ENCODE measurements around the gene C19orf18.

The C19orf18 gene

GRCh38 chr19:58007285-58007684, 33.0 kb upstream of the C19orf18 start:
- no peak for DNase-seq (ENCODE audit: low read depth, low spot score)
- TF ChIP-seq EZH2 (IDR thresholded peaks at IDR 0.05) (no peak), FOXP2 (optimal IDR thresholded peaks at IDR 0.05; ENCODE audit: control extremely low read depth, extremely low read length, insufficient read depth) (no peak), POLR2AphosphoS5 (IDR thresholded peaks at IDR 0.05; ENCODE audit: borderline replicate concordance, low read depth, low read length) (no peak)
- peaks cover 30% of the 10 kb centered on the region for H3K36me3 ChIP-seq (ENCODE audit: insufficient read depth, low read length)
- H3K9me3 ChIP-seq (ENCODE audit: low read depth, low read length) = peaks cover 11% of the 10 kb centered on the region
- H3K4me3 ChIP-seq = no peak overlapping the region
- H3K9ac ChIP-seq (ENCODE audit: insufficient read length) = no peak overlapping the region
- no peak overlapping the region for H3K27ac ChIP-seq

GRCh38 chr19:58003174-58003828, 29.0 kb upstream of the C19orf18 start:
- peaks cover 31% of the 10 kb centered on the region for H3K9me3 ChIP-seq (ENCODE audit: low read depth, low read length)
- peaks cover 65% of the 10 kb centered on the region for H3K36me3 ChIP-seq (ENCODE audit: insufficient read depth, low read length)
- peak overlapping the region; percentile 81 for H3K27ac ChIP-seq
- DNase-seq (ENCODE audit: low read depth, low spot score) = no peak
- H3K4me3 ChIP-seq = peak overlapping the region; percentile 91
- TF ChIP-seq POLR2AphosphoS5 (IDR thresholded peaks at IDR 0.05; ENCODE audit: borderline replicate concordance, low read depth, low read length) (no peak), FOXP2 (optimal IDR thresholded peaks at IDR 0.05; ENCODE audit: control extremely low read depth, extremely low read length, insufficient read depth) (no peak), EZH2 (IDR thresholded peaks at IDR 0.05) (no peak)
- H3K9ac ChIP-seq (ENCODE audit: insufficient read length) = peak overlapping the region; percentile 89

- TF ChIP-seq EZH2 (IDR thresholded peaks at IDR 0.05) (no peak), FOXP2 (optimal IDR thresholded peaks at IDR 0.05; ENCODE audit: control extremely low read depth, extremely low read length, insufficient read depth) (no peak), POLR2AphosphoS5 (IDR thresholded peaks at IDR 0.05; ENCODE audit: borderline replicate concordance, low read depth, low read length) (peak; percentile 88)
Measured at GRCh38 chr19:58002384-58003173, 28.2 kb upstream of the C19orf18 start, which contains the start of gene ZNF606. Gene ZNF606, minus strand, starts transcription at chr19:58002820. Its CDS starts 1,501 bp downstream, at chr19:58001319.

GRCh38 chr19:58001895-58002369, 27.6 kb upstream of the C19orf18 start:
- peak overlapping the region; percentile 91 for H3K4me3 ChIP-seq
- peaks cover 78% of the 10 kb centered on the region for H3K36me3 ChIP-seq (ENCODE audit: insufficient read depth, low read length)
- H3K9me3 ChIP-seq (ENCODE audit: low read depth, low read length) = peaks cover 32% of the 10 kb centered on the region
- H3K27ac ChIP-seq = peak overlapping the region; percentile 81
- TF ChIP-seq POLR2AphosphoS5 (IDR thresholded peaks at IDR 0.05; ENCODE audit: borderline replicate concordance, low read depth, low read length) = no peak
- no peak for TF ChIP-seq FOXP2 (optimal IDR thresholded peaks at IDR 0.05; ENCODE audit: control extremely low read depth, extremely low read length, insufficient read depth)
- TF ChIP-seq EZH2 (IDR thresholded peaks at IDR 0.05) = no peak
- H3K9ac ChIP-seq (ENCODE audit: insufficient read length) = peak overlapping the region; percentile 89
- DNase-seq (ENCODE audit: low read depth, low spot score) = no peak

More at GRCh38 chr19:58002384-58003173, 28.2 kb upstream of the C19orf18 start, which contains the start of gene ZNF606:
- H3K9ac ChIP-seq (ENCODE audit: insufficient read length) = peak within 1 kb of the TSS; percentile 89
- H3K27ac ChIP-seq = peak within 1 kb of the TSS; percentile 81
- peak within 1 kb of the TSS; percentile 91 for H3K4me3 ChIP-seq
- DNase-seq (ENCODE audit: low read depth, low spot score) = no peak
- H3K9me3 ChIP-seq (ENCODE audit: low read depth, low read length) = peaks cover 32% of the 10 kb centered on the region
- H3K36me3 ChIP-seq (ENCODE audit: insufficient read depth, low read length) = peaks cover 72% of the 10 kb centered on the region

GRCh38 chr19:58000677-58001076, 26.3 kb upstream of the C19orf18 start:
- no peak for TF ChIP-seq POLR2AphosphoS5 (IDR thresholded peaks at IDR 0.05; ENCODE audit: borderline replicate concordance, low read depth, low read length)
- TF ChIP-seq FOXP2 (optimal IDR thresholded peaks at IDR 0.05; ENCODE audit: control extremely low read depth, extremely low read length, insufficient read depth) = no peak
- no peak for TF ChIP-seq EZH2 (IDR thresholded peaks at IDR 0.05)
- Histone ChIP-seq H3K9me3 (ENCODE audit: low read depth, low read length) (peaks cover 36% of the 10 kb centered on the region), H3K9ac (ENCODE audit: insufficient read length) (no peak overlapping the region), H3K27ac (no peak overlapping the region), H3K4me3 (no peak overlapping the region), H3K36me3 (ENCODE audit: insufficient read depth, low read length) (peaks cover 81% of the 10 kb centered on the region)
- DNase-seq (ENCODE audit: low read depth, low spot score) = no peak

- TF ChIP-seq FOXP2 (optimal IDR thresholded peaks at IDR 0.05; ENCODE audit: control extremely low read depth, extremely low read length, insufficient read depth) (no peak), EZH2 (IDR thresholded peaks at IDR 0.05) (no peak), POLR2AphosphoS5 (IDR thresholded peaks at IDR 0.05; ENCODE audit: borderline replicate concordance, low read depth, low read length) (no peak)
- no peak overlapping the region for H3K9ac ChIP-seq (ENCODE audit: insufficient read length)
- no peak for DNase-seq (ENCODE audit: low read depth, low spot score)
- H3K27ac ChIP-seq = no peak overlapping the region
- H3K9me3 ChIP-seq (ENCODE audit: low read depth, low read length) = peaks cover 32% of the 10 kb centered on the region
- H3K4me3 ChIP-seq = no peak overlapping the region
- peaks cover 82% of the 10 kb centered on the region for H3K36me3 ChIP-seq (ENCODE audit: insufficient read depth, low read length)
Measured at GRCh38 chr19:57992841-57993240, 18.5 kb upstream of the C19orf18 start.

GRCh38 chr19:57978586-57979289, 4.4 kb upstream of the C19orf18 start:
- peaks cover 47% of the 10 kb centered on the region for H3K9me3 ChIP-seq (ENCODE audit: low read depth, low read length)
- H3K4me3 ChIP-seq = no peak overlapping the region
- no peak overlapping the region for H3K27ac ChIP-seq
- no peak overlapping the region for H3K9ac ChIP-seq (ENCODE audit: insufficient read length)
- DNase-seq (ENCODE audit: low read depth, low spot score) = no peak
- TF ChIP-seq FOXP2 (optimal IDR thresholded peaks at IDR 0.05; ENCODE audit: control extremely low read depth, extremely low read length, insufficient read depth) (no peak), EZH2 (IDR thresholded peaks at IDR 0.05) (no peak), POLR2AphosphoS5 (IDR thresholded peaks at IDR 0.05; ENCODE audit: borderline replicate concordance, low read depth, low read length) (no peak)
- H3K36me3 ChIP-seq (ENCODE audit: insufficient read depth, low read length) = peaks cover 67% of the 10 kb centered on the region

- H3K27ac ChIP-seq = no peak overlapping the region
- TF ChIP-seq FOXP2 (optimal IDR thresholded peaks at IDR 0.05; ENCODE audit: control extremely low read depth, extremely low read length, insufficient read depth) (no peak), POLR2AphosphoS5 (IDR thresholded peaks at IDR 0.05; ENCODE audit: borderline replicate concordance, low read depth, low read length) (no peak), EZH2 (IDR thresholded peaks at IDR 0.05) (no peak)
- H3K36me3 ChIP-seq (ENCODE audit: insufficient read depth, low read length) = no peaks in the 10 kb centered on the region
- H3K4me3 ChIP-seq = no peak overlapping the region
- H3K9me3 ChIP-seq (ENCODE audit: low read depth, low read length) = no peaks in the 10 kb centered on the region
- DNase-seq (ENCODE audit: low read depth, low spot score) = no peak
- H3K9ac ChIP-seq (ENCODE audit: insufficient read length) = no peak overlapping the region
Measured at GRCh38 chr19:57964761-57965160, 9.6 kb downstream of the C19orf18 start.
